Testis (tissue), 2 donors: ENCODE results near the gene FGFR3.

ENCODE experiments used
- POLR2A ChIP-seq: fragments of 450-650 bp; IDR thresholded peaks from one replicate; pipeline ENCODE4 v1.6.1; 2017; ENCODE audit warnings: antibody characterized with exemption, mild to moderate bottlenecking, moderate library complexity
- TF ChIP-seq, protein P1 (sequence below), 3 experiments: fragments of 450-650 bp in 2 of 3; fragments of 200-600 bp in 1 of 3; sonication (generic) in 1 of 3; IDR thresholded peaks; one replicate each; pipeline ENCODE4 v1.5.1; 2016 to 2019; ENCODE audit warnings: antibody characterized with exemption in 3 of 3, mild to moderate bottlenecking in 2 of 3, moderate library complexity in 1 of 3

DNA sequence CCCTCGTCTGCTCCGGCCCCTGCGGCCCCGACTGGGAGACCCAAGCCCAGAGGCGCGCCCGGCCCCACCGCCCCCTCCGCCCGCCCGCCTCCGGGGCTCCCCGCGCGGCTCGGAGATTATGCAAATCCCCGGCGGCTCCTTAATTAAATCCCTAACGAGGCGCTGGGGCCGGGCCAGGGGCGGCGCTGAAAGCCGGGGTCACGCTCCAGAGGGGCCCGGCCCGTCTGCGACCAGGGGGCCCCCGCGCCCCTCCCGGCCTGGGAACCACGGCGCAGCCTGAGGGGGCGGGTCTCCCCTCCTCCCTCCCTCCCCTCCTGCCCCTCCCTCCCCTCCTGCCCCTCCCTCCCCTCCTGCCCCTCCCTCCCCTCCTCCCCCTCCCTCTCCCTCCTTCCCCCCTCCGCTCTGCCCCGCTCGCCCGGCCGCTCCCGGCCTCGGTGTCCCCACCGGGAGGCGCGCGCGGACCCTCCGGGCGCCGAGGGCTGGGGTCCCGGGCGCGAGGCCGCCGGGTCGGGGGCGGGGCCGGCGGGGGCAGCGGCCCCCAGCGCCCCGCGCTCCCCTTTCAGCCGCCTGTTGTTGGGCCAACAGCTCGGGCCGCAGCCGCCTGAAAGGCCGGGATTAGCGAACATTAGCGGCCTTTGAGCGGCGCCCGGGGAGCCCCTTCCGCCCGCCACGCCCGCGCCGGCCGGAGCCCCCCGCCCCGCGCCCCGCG, 25.9 kb upstream of the FGFR3 start:
- TF ChIP-seq, protein P1, sequence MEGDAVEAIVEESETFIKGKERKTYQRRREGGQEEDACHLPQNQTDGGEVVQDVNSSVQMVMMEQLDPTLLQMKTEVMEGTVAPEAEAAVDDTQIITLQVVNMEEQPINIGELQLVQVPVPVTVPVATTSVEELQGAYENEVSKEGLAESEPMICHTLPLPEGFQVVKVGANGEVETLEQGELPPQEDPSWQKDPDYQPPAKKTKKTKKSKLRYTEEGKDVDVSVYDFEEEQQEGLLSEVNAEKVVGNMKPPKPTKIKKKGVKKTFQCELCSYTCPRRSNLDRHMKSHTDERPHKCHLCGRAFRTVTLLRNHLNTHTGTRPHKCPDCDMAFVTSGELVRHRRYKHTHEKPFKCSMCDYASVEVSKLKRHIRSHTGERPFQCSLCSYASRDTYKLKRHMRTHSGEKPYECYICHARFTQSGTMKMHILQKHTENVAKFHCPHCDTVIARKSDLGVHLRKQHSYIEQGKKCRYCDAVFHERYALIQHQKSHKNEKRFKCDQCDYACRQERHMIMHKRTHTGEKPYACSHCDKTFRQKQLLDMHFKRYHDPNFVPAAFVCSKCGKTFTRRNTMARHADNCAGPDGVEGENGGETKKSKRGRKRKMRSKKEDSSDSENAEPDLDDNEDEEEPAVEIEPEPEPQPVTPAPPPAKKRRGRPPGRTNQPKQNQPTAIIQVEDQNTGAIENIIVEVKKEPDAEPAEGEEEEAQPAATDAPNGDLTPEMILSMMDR (IDR thresholded peaks at IDR 0.05), result no peak
- TF ChIP-seq POLR2A, result no peak
